HUES6 (cell line): ENCODE measurements around the gene RPTOR.

Source experiments
- H3K27ac ChIP-seq: 2 replicates; pipeline ENCODE4 v1.7.0; 2013; ENCODE audit warnings: low read depth, mild to moderate bottlenecking, low read length, inconsistent platforms
- H3K27me3 ChIP-seq: 2 replicates; pipeline ENCODE4 v1.6.1; 2013; ENCODE audit warnings: low read length; ENCODE audit not compliant: control insufficient read depth, insufficient read depth
- H3K36me3 ChIP-seq: 2 replicates; pipeline ENCODE4 v1.6.1; 2013; ENCODE audit warnings: low read length; ENCODE audit not compliant: control insufficient read depth, insufficient read depth
- H3K4me1 ChIP-seq: 2 replicates; pipeline ENCODE4 v1.6.1; 2013; ENCODE audit warnings: low read length; ENCODE audit not compliant: control insufficient read depth, insufficient read depth
- H3K4me3 ChIP-seq: 2 replicates; pipeline ENCODE4 v1.5.1; 2013; ENCODE audit warnings: low read depth, low read length
- H3K9ac ChIP-seq: one replicate; pipeline ENCODE4 v1.6.1; 2013; ENCODE audit warnings: mild to moderate bottlenecking, low read length
- H3K9me3 ChIP-seq: 2 replicates; pipeline ENCODE4 v1.6.1; 2013; ENCODE audit warnings: low read depth, low read length; ENCODE audit not compliant: control insufficient read depth, insufficient read depth

The RPTOR gene

DNA sequence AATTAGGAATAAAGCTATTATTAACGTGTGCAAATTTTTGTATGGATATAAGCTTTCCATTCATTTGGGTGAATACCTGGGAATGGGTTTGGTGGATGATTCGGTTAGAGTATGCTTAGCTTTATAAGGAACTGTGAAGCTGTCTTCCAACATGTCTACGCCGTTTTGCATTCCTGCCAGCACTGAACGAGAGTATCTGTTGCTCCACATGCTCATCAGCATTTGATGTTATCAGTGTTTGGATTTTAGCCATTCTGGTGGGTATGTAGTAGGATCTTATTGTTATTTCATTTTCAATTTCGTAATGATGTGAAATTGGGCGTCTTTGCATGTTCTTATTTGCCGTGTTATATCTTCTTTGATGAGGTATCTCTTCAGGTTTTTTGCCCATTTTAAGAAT lies 168.0 kb downstream of the RPTOR start:
- no peaks in the 10 kb centered on the region for H3K36me3 ChIP-seq
- no peak overlapping the region for H3K27ac ChIP-seq
- H3K27me3 ChIP-seq: no peaks in the 10 kb centered on the region
- no peaks in the 10 kb centered on the region for H3K9me3 ChIP-seq
- H3K9ac ChIP-seq: no peak overlapping the region
- H3K4me3 ChIP-seq: no peak overlapping the region
- H3K4me1 ChIP-seq: peaks cover 7% of the 10 kb centered on the region; the same call in 1 of the 2 replicates

DNA sequence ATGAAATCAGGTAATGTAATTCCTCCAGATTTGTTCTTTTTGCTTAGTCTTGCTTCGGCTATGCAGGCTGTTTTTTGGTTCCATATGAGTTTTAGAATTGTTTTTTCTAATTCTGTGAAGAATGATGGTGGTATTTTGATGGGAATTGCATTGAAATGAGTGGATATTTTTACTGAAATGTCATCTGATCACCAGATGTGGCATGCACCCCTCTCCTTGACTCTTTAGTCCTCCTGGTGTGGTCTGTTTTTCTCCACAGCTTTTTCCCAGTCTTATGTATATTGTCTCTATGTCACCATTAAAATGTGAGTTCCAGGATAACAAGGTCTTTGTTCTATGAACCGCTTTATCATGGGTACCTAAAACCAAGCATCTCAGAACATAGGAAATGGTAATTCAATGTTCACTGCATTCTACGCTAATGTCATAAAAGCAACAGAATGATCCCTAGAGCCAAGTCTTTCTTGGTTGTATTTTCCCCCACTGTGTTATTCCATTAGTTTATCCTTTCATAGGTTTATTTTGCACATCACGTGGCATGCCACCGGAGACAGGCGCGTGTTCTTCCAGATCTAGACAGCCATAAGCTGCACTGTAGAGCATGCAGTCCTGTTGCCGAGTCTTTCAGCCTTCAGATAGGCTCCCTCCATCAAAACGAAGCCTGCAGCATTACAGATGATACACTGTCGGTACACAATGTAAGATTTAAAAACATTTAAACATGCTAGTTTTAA lies 172.5 kb downstream of the RPTOR start:
- Histone ChIP-seq H3K9me3 (no peaks in the 10 kb centered on the region), H3K9ac (no peak overlapping the region), H3K36me3 (no peaks in the 10 kb centered on the region), H3K27me3 (no peaks in the 10 kb centered on the region), H3K4me1 (peaks cover 12% of the 10 kb centered on the region), H3K4me3 (no peak overlapping the region), H3K27ac (no peak overlapping the region)

DNA sequence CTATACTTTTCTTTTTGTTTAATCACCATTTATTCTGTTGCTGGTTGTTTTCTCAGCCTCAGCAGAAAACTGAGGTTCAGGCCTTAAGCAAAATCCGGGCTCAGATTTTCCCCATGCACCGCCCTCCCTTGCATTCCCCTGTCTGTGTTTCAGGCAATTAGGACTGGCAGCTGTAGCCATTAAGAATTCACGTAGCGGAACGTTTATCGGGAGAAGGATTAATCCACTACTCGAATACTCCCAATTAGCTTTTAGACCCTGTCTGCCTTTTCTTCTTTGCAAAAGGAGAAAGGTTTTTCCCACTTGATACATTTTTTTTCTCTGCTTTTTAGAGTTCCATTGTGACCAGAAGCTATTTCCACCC lies 173.1 kb downstream of the RPTOR start:
- peaks cover 12% of the 10 kb centered on the region for H3K4me1 ChIP-seq
- no peaks in the 10 kb centered on the region for H3K36me3 ChIP-seq
- no peak overlapping the region for H3K27ac ChIP-seq
- no peaks in the 10 kb centered on the region for H3K9me3 ChIP-seq
- no peak overlapping the region for H3K9ac ChIP-seq
- no peak overlapping the region for H3K4me3 ChIP-seq
- H3K27me3 ChIP-seq: no peaks in the 10 kb centered on the region

DNA sequence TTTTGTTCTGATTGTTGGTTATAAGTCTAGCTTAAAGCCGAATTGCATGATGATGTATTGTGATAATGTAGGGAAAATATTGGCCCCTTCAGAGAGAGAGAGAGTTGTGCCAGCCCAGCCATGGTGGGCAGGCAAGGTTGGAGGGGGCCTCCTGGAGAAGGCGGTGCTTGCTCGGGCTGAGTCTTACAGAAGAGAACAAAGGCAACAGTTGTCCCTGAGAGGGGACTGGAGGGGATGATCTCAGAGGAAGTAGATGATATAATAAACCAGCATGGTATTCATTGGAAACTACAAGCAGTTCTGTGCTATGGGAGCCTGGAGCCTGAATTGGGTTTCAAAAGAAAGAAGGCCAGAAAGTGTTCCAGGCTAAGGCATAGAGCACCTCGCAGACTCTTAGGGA lies 173.8 kb downstream of the RPTOR start:
- peaks cover 12% of the 10 kb centered on the region for H3K4me1 ChIP-seq
- H3K27ac ChIP-seq: no peak overlapping the region
- H3K36me3 ChIP-seq: no peaks in the 10 kb centered on the region

DNA sequence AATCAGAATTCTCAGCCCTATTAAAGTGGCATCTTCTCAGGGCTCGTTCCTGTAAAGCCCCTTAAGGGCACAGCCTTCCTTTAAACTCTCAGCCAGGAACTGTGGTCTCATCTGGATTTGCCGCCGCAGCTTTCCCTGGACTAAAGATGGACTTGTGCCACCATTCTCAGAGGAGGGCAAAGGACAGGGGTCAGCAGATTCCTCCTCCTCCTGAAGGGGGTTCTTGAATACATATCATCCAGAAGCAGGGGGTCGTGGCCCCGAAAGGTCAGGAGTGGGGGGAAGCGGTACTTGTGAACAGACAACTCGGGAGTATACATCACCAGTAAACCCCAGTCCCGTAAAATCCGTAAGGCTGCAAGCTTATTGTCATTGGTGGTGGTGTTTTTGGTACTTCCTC lies 174.8 kb downstream of the RPTOR start:
- no peak overlapping the region for H3K9ac ChIP-seq
- H3K36me3 ChIP-seq: no peaks in the 10 kb centered on the region
- no peak overlapping the region for H3K4me3 ChIP-seq
- no peak overlapping the region for H3K27ac ChIP-seq
- H3K27me3 ChIP-seq: no peaks in the 10 kb centered on the region
- peaks cover 14% of the 10 kb centered on the region for H3K4me1 ChIP-seq
- peaks cover 2% of the 10 kb centered on the region; the same call in 1 of the 2 replicates for H3K9me3 ChIP-seq

More for the DNA sequence above, 173.8 kb downstream of the RPTOR start:
- Histone ChIP-seq H3K9me3 (no peaks in the 10 kb centered on the region), H3K27me3 (no peaks in the 10 kb centered on the region), H3K4me3 (no peak overlapping the region), H3K9ac (no peak overlapping the region)

DNA sequence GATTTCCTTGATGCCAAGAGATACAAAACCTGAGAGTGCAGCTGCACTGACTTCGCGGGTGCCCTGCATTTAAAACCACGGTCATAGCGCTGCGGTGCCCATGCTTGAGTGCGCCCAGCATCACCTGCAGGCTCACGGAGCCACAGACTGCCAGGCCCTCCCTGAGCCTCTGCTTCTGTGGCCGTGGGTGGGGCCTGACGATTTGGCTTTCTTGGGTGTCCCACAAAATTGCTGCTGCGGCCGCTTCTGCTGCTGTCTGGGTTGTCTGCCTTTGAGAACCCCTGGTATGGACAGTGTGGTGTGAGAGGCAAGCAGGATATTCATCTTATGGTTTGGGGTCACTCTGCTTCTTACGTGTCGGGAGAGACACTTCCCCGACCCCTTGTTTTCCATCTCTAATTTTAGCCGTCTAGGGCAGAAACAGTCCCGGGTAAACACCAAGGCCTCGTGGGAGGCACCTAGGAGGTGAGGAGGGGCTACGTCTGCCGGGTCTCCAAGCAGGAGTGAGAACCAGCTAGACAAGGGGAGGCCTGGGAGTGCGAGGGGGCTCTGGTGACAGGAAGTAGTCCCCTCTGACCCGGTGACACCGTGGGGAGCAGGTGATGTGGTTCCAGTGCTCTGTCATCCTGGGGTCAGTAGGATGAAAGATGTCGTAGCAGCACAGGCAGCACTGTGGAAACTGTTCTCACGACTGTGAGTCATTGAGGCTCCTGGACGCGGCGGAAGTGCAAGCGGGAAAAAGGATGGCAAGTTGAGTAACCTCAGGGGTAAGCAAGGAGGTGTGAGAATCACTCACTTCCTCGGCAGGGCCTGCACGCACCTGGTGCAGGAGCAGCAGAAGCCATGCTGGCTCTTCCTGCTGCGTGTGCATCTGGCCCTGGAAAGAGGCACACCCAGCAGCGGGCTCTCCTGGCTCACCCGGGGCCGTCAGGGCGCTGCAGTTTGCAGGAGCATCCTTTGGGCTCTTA lies 176.3 kb downstream of the RPTOR start:
- H3K4me1 ChIP-seq: peaks cover 22% of the 10 kb centered on the region
- H3K36me3 ChIP-seq: no peaks in the 10 kb centered on the region
- no peaks in the 10 kb centered on the region for H3K27me3 ChIP-seq
- H3K27ac ChIP-seq: no peak overlapping the region
- H3K9ac ChIP-seq: no peak overlapping the region
- H3K9me3 ChIP-seq: peaks cover 2% of the 10 kb centered on the region; the same call in 1 of the 2 replicates
- H3K4me3 ChIP-seq: no peak overlapping the region

DNA sequence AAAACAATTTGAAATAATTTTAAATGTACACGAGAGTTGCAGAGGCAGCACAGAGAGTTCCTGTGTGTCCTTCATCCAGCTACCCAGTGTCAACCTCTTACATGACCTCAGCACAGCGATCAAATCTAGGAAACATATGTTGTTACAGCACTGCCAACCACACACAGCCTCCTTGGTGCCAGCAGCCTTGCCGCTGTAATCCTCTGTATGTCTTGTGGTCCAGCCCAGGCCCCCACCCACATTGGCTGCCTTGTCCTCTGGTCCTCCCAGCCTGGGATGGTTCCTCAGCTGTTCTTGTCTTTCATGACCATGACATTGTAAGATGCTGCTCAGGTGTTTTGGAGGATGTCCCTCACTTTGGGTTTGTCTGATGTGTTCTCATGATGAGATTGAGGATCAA lies 178.0 kb downstream of the RPTOR start:
- no peak overlapping the region for H3K4me3 ChIP-seq
- 0 out of 2 replicates have a peak, but pooled peaks cover 4% of the 10 kb centered on the region for H3K36me3 ChIP-seq
- H3K9ac ChIP-seq: no peak overlapping the region
- no peak overlapping the region for H3K27ac ChIP-seq
- peaks cover 15% of the 10 kb centered on the region; the same call in 1 of the 2 replicates for H3K4me1 ChIP-seq
- H3K9me3 ChIP-seq: peaks cover 2% of the 10 kb centered on the region; the same call in 1 of the 2 replicates
- H3K27me3 ChIP-seq: no peaks in the 10 kb centered on the region

DNA sequence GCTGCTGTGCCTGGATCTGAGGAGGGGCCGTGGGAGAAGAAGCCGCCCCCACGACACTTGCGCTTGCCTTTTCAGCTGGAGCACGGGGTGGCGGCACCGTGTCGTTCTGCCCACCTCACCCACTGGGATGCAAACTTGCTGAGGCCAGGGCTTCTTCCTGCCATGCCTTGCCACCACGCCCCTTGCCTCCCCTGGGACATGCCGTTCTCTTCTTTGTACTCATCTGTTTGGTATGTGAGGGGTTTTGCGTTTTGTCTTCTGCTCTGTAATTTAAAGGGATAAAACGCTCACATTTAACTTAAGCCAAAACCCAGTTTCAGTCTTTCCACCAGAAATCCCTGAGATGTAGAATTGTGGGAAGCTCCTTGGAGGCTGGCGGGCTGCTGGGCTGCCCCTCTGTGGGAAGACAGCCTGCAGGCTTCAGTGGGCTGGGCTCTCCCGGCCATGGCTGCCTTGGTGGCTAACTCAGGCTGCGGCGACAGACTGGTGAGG lies 180.2 kb downstream of the RPTOR start:
- Histone ChIP-seq H3K27ac (no peak overlapping the region), H3K4me1 (peaks cover 15% of the 10 kb centered on the region; the same call in 1 of the 2 replicates), H3K27me3 (no peaks in the 10 kb centered on the region), H3K9ac (no peak overlapping the region), H3K4me3 (no peak overlapping the region), H3K9me3 (peaks cover 2% of the 10 kb centered on the region; the same call in 1 of the 2 replicates), H3K36me3 (0 out of 2 replicates have a peak, but pooled peaks cover 4% of the 10 kb centered on the region)

DNA sequence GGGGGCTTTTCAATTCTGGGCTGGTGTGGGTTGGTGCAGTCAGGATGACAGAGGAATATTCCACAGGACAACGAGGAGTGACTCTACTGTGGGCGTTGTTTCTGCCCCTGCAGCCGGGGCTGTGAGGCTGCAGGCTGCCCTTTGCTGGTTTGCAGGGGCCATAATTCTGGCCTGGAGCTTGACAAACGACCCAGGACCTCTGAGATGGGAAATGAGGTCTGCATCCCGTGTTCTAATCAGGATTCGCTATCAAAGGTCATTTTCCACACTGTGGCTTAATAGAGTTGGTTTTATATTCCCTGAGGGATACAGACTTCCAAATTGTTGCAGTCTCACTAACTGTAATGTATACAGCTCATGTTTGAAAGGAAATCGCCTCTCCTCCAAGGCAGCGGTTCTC lies 180.9 kb downstream of the RPTOR start:
- Histone ChIP-seq H3K4me3 (no peak overlapping the region), H3K9me3 (peaks cover 2% of the 10 kb centered on the region; the same call in 1 of the 2 replicates), H3K9ac (no peak overlapping the region), H3K27ac (no peak overlapping the region), H3K27me3 (no peaks in the 10 kb centered on the region), H3K4me1 (peaks cover 15% of the 10 kb centered on the region; the same call in 1 of the 2 replicates), H3K36me3 (0 out of 2 replicates have a peak, but pooled peaks cover 4% of the 10 kb centered on the region)

DNA sequence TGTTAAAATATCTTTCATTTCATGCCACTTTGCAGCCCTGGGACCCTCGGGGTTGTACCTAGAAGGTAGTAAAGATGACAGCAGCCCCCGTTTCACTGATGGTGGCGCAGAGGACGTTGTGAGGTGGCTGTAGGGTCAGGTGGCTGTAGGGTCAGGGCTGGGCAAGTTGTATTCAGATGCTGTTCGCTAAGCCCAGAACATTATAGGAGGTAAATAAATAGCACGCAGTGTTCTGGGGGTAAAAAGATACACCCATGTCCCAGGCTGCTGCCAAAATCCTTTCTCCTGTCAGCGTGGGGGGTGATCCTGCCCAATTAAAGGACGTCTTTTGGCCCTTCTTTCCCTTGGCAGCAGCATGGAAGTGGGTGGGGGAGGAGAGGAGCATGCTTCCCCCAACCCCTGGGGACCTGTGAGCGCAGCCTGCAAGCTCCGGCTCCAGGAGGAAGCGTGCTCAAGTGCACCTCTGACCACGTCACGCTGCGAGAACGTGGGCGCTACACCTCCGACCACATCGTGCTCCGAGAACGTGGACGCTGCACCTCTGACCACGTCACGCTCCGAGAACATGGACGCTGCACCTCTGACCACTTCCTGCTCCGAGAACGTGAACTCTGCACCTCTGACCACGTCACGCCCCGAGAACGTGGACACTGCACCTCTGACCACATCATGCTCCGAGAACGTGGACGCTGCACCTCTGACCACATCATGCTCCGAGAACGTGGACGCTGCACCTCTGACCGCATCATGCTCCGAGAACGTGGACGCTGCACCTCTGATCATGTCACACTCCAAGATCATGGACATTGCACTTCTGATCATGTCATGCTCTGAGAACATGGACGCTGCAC lies 182.1 kb downstream of the RPTOR start:
- H3K9ac ChIP-seq: no peak overlapping the region
- H3K27ac ChIP-seq: no peak overlapping the region
- H3K9me3 ChIP-seq: peaks cover 2% of the 10 kb centered on the region; the same call in 1 of the 2 replicates
- H3K36me3 ChIP-seq: 0 out of 2 replicates have a peak, but pooled peaks cover 4% of the 10 kb centered on the region
- no peaks in the 10 kb centered on the region for H3K27me3 ChIP-seq
- peaks cover 9% of the 10 kb centered on the region; the same call in 1 of the 2 replicates for H3K4me1 ChIP-seq
- H3K4me3 ChIP-seq: no peak overlapping the region
